HCT116 (cell line): ENCODE data around the gene TPBGL. TPM values are rescaled to one million over a fixed set of nuclear protein-coding genes. Genes with fewer than 3 reads are reported as not detected.

Experiments
- ATAC-seq: fragments of 200-7000 bp; cut with Tn5 transposase; 2 replicates; pipeline ENCODE4 v1.9.1; 2020; ENCODE audit warnings: mild to moderate bottlenecking, moderate library complexity
- BruUV-seq: library from RNA; stranded (reverse); fragments of 400-500 nt; replicated peaks from 2 replicates; lab custom pipeline; 2021; lab: Mats Ljungman, UMichigan
- CTCF ChIA-PET: fragments of 300-600 bp; sonication (Branson Sonifier 250); formaldehyde crosslinking; loops from one replicate; lab custom pipeline; 2021; ENCODE audit warnings: antibody characterized with exemption; lab: Charles Lee
- POLR2A ChIA-PET: fragments of 300-600, 350-600 bp; sonication (Branson Sonifier 250); formaldehyde crosslinking; loops from one replicate; lab custom pipeline; 2021; ENCODE audit warnings: antibody characterized with exemption; lab: Charles Lee
- RAD21 ChIA-PET, 2 experiments: fragments of 300-600 bp; sonication (Branson Sonifier 250); formaldehyde crosslinking; loops; one replicate each; lab custom pipeline; 2023; ENCODE audit warnings: low total read pairs in 2 of 2; ENCODE audit not compliant: uncharacterized antibody in 2 of 2, unreplicated experiment in 2 of 2, low non-redundant PET in 1 of 2; lab: Charles Lee
- DNase-seq: peaks from one replicate; pipeline ENCODE4 v3.0.0-alpha.2; 2010; ENCODE audit warnings: low read depth, low spot score
- H2AFZ ChIP-seq: fragments of 200-600 bp; shearing (Covaris generic), sonication (generic); 2 replicates; pipeline ENCODE4 v1.6.1; 2017; ENCODE audit warnings: low read depth, mixed run types, mixed read lengths, antibody characterized with exemption, low read length; ENCODE audit not compliant: poor library complexity, severe bottlenecking
- H3K27ac ChIP-seq: 2 replicates; pipeline ENCODE4 v1.5.1; 2012; ENCODE audit warnings: low read depth, low read length
- H3K27me3 ChIP-seq: fragments of 200-600 bp; sonication (generic); 2 replicates; pipeline ENCODE4 v1.6.1; 2016; ENCODE audit warnings: mixed run types, low read length, mixed read lengths; ENCODE audit not compliant: insufficient read depth
- H3K36me3 ChIP-seq, 2 experiments: fragments of 200-500 bp in 1 of 2; fragments of 200-600 bp in 1 of 2; sonication (Bioruptor generic) in 1 of 2; sonication (generic) in 1 of 2; 2 replicates each; pipeline versions ENCODE4 v1.5.1 to v1.6.1; 2014 to 2016; ENCODE audit warnings: low read length in 2 of 2, inconsistent platforms in 1 of 2, mixed read lengths in 1 of 2, mixed run types in 1 of 2; ENCODE audit not compliant: insufficient read depth in 2 of 2, control insufficient read depth in 1 of 2
- H3K4me1 ChIP-seq, 2 experiments: fragments of 200-600 bp in 1 of 2; sonication (generic) in 1 of 2; 2 replicates each; pipeline versions ENCODE4 v1.5.1 to v1.6.1; 2012 to 2017; ENCODE audit warnings: low read length in 2 of 2, inconsistent platforms in 1 of 2, mild to moderate bottlenecking in 1 of 2, mixed read lengths in 1 of 2, mixed run types in 1 of 2, moderate library complexity in 1 of 2; ENCODE audit not compliant: insufficient read depth in 2 of 2, control insufficient read depth in 1 of 2
- H3K4me2 ChIP-seq: fragments of 200-600 bp; sonication (generic); 2 replicates; pipeline ENCODE4 v1.6.1; 2017; ENCODE audit warnings: mixed run types, low read length, mixed read lengths
- H3K4me3 ChIP-seq, 2 experiments: fragments of 200-600 bp in 1 of 2; sonication (generic) in 1 of 2; replicated peaks in 1 of 2; 2 replicates each; pipeline ENCODE4 v1.5.1; 2011 to 2016; ENCODE audit warnings: low read length in 2 of 2, control low read depth in 1 of 2, low read depth in 1 of 2, mild to moderate bottlenecking in 1 of 2, mixed read lengths in 1 of 2, mixed run types in 1 of 2
- H3K79me2 ChIP-seq: fragments of 200-600 bp; sonication (generic); 2 replicates; pipeline ENCODE4 v1.6.1; 2017; ENCODE audit warnings: mild to moderate bottlenecking, mixed run types, low read length, moderate library complexity, mixed read lengths; ENCODE audit not compliant: insufficient read depth
- H3K9ac ChIP-seq: fragments of 200-600 bp; sonication (generic); 2 replicates; pipeline ENCODE4 v1.6.1; 2016; ENCODE audit warnings: low read length, mixed read lengths
- H3K9me2 ChIP-seq: fragments of 200-600 bp; sonication (generic), shearing (Covaris generic); 2 replicates; pipeline ENCODE4 v1.6.1; 2017; ENCODE audit warnings: mixed run types, mild to moderate bottlenecking, moderate library complexity; ENCODE audit not compliant: insufficient read depth
- H3K9me3 ChIP-seq, 2 experiments: fragments of 200-500 bp in 1 of 2; fragments of 200-600 bp in 1 of 2; sonication (Bioruptor generic) in 1 of 2; sonication (generic) in 1 of 2; 2 replicates each; pipeline ENCODE4 v1.6.1; 2014 to 2017; ENCODE audit warnings: low read length in 2 of 2, mixed read lengths in 2 of 2, inconsistent platforms in 1 of 2, low read depth in 1 of 2, mild to moderate bottlenecking in 1 of 2, mixed run types in 1 of 2, moderate library complexity in 1 of 2; ENCODE audit not compliant: control insufficient read depth in 1 of 2, insufficient read depth in 1 of 2
- H4K20me1 ChIP-seq: fragments of 200-600 bp; sonication (generic), shearing (Covaris generic); 2 replicates; pipeline ENCODE4 v1.6.1; 2017; ENCODE audit warnings: mixed run types, mild to moderate bottlenecking, moderate library complexity; ENCODE audit not compliant: insufficient read depth
- ATF3 ChIP-seq: IDR thresholded peaks from 2 replicates; pipeline ENCODE4 v1.6.1; 2012
- EZH2 ChIP-seq: fragments of 200-600 bp; sonication (generic); IDR thresholded peaks from 2 replicates; pipeline ENCODE4 v1.6.1; 2017; ENCODE audit warnings: antibody characterized with exemption, mixed run types
- FOSL1 ChIP-seq: IDR thresholded peaks from 2 replicates; pipeline ENCODE4 v1.6.1; 2012; ENCODE audit warnings: low read depth
- SP1 ChIP-seq: IDR thresholded peaks from 2 replicates; pipeline ENCODE4 v1.6.1; 2012; ENCODE audit warnings: low read depth
- ZNF274 ChIP-seq: fragments of 200-500 bp; sonication (Bioruptor generic); IDR thresholded peaks from 2 replicates; pipeline ENCODE4 v1.6.1; 2014; ENCODE audit warnings: mild to moderate bottlenecking, low read depth, low read length, inconsistent platforms
- intact Hi-C: fragments of 100-400 bp; cut with micrococcal nuclease; formaldehyde crosslinking; loops from 2 replicates; pipeline ENCODE4 v1.10.0; 2022
- total RNA-seq: library from RNA; stranded (reverse); gene quantifications from one replicate; pipeline ENCODE4 v1.2.1, GENCODE V29; 2021; ENCODE audit not compliant: unreplicated experiment
- TF ChIP-seq, protein P1 (sequence below): IDR thresholded peaks from 2 replicates; pipeline ENCODE4 v1.6.1; 2011; ENCODE audit warnings: mild to moderate bottlenecking, low read length, moderate library complexity; ENCODE audit not compliant: insufficient replicate concordance; ENCODE audit errors: extremely low read depth

The TPBGL gene
- total RNA-seq, 1 experiment from 2014 or later: 0.12 TPM

- TF ChIP-seq FOSL1 (no peak), SP1 (no peak), ZNF274 (no peak), EZH2 (no peak)
- TF ChIP-seq, all 23 proteins: peak for 0
These were observed 1.5 kb downstream of the TPBGL start (continued) for GRCh38 chr11:75241906-75242644.

DNA sequence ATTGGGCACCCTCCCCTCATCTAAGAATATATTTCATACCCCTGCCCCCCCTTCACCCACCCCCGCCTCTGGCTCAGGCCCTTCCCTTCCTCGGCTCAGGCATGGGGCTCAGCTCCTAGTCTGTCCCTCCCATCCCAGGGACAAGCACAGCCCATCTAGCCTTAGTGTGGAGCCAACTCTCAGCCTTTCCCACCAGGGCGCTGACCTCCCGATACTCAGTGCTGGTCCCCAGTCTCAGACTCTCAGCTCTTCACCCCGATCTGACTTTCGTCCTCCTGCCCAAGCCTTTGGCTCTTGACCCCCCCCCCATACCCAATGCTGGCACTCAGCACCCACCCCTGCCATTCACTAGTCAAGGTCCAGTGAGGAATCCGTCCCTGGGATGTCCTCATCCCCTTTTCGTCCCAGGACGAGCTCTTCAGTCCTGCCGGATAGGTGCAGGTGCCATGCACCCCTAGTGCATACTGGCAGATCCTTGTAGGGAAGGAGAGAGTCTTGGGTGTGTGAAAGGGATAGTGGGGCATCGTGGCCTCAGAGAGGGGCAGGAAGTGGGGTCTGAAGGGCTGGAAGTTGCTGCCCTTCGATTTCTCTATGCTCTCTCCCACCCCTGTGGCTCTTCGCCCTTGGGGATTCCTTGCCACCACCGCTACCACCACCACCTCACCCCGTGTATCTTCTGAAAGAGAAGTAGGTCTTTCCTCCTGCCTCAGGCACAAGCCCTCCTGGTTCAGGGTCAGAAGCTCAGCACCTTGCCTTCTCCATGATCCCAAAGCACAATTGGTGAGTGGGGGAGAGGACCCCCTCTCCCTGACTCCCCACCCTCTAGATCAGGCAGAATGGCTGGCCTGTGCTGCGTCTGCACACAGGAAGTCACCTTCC lies 2.4 kb downstream of the TPBGL start:
- no peaks in the 10 kb centered on the region for H3K9me2 ChIP-seq
- no peaks in the 10 kb centered on the region for H3K9me3 ChIP-seq
- H3K4me3 ChIP-seq: no peak overlapping the region
- BruUV-seq: no TSS peak
- no peaks in the 10 kb centered on the region for H4K20me1 ChIP-seq
- intact Hi-C loops: no loop called here
- peaks cover 6 to 16% of the 10 kb centered on the region in 2 experiments; a peak in 3 of 4 replicates for H3K4me1 ChIP-seq
- H3K27ac ChIP-seq: no peak overlapping the region
- H3K79me2 ChIP-seq: no peaks in the 10 kb centered on the region
- DNase-seq (no peak), ATAC-seq (no peak)
- no peak for TF ChIP-seq ZNF274
- TF ChIP-seq, protein P1, sequence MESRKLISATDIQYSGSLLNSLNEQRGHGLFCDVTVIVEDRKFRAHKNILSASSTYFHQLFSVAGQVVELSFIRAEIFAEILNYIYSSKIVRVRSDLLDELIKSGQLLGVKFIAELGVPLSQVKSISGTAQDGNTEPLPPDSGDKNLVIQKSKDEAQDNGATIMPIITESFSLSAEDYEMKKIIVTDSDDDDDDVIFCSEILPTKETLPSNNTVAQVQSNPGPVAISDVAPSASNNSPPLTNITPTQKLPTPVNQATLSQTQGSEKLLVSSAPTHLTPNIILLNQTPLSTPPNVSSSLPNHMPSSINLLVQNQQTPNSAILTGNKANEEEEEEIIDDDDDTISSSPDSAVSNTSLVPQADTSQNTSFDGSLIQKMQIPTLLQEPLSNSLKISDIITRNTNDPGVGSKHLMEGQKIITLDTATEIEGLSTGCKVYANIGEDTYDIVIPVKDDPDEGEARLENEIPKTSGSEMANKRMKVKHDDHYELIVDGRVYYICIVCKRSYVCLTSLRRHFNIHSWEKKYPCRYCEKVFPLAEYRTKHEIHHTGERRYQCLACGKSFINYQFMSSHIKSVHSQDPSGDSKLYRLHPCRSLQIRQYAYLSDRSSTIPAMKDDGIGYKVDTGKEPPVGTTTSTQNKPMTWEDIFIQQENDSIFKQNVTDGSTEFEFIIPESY: no peak
- TF ChIP-seq ATF3: no peak
- CTCF ChIA-PET: interaction anchor here (1.1 to 4.7 kb wide), 3 partner anchors 100 to 294 kb away, joined by 3 to 70 read pairs (median 12); partner anchors contain the start of genes SPCS2 and XRRA1
- POLR2A ChIA-PET: no interaction called here
- no peaks in the 10 kb centered on the region for H3K27me3 ChIP-seq
- no peak overlapping the region for H2AFZ ChIP-seq
- H3K4me2 ChIP-seq: no peak overlapping the region
- H3K9ac ChIP-seq: no peak overlapping the region
- RAD21 ChIA-PET: interaction anchor here in 1 of 2 experiments (0.5 kb wide), 1 partner anchor 98 kb away, joined by 5 read pairs; no protein-coding TSS in a partner anchor
- H3K36me3 ChIP-seq: no peaks in the 10 kb centered on the region
